NCI-H1436 (cell line): Measurements from ENCODE around the gene NF2.

Source experiments
- DNase-seq: peaks from one replicate; lab custom pipeline; 2025; lab: John Stamatoyannopoulos, UW

The NF2 gene

GRCh38 chr22:29631725-29632124 lies 28.3 kb downstream of the NF2 start:
- no peak for DNase-seq

DNA sequence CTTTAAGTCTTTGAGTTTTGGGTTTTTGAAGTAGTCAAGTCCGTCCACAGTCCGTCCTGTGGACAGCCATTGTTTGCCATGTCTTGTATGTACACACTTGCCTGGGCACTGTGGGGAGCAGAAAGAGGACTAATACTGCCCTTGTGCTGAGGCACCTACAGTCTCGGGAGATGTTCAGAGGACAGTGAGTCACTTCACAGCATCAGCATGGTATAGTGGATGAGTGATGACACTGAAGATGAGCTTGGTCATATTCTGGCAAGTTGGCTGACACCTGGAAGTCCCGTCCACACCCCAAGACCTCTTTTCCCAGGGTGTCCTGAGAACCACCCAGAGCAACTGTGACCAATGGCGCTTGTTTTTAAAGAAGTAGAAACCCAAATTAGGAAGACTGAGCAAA lies 29.2 kb downstream of the NF2 start:
- no peak for DNase-seq

- DNase-seq, result no peak
Observed at GRCh38 chr22:29633514-29634312, 30.3 kb downstream of the NF2 start.

- no peak for DNase-seq
Observed at GRCh38 chr22:29634847-29635246, 31.4 kb downstream of the NF2 start.

DNA sequence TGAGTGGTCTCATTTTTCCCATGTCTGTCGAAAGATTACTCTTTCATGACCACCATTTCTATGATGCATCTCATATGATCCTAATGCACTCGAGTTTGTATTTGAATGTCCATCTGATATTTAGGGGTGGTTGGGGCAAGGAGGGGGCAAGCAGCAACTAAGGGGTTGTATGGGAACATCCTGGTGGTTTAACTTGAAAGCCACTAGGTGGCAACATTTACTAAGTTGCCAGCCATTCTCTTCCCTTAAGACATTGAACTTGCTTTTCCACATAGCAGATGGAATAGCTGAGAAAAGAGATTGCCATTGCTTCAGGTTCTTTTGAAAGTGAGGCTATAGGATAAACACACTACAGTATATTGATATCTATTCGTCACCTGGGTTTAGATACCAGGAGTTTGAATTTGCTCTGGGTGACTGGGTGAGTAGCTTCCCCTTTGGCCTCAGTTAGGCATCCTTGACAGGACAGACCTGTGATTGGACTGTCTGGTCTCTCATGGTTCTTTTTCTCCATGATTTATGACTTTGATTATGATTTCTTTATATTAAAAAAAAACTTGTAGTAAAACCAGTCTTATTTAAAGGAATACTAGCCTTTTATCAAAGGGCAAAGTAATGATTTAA lies 32.4 kb downstream of the NF2 start:
- peak; percentile 23 for DNase-seq

DNA sequence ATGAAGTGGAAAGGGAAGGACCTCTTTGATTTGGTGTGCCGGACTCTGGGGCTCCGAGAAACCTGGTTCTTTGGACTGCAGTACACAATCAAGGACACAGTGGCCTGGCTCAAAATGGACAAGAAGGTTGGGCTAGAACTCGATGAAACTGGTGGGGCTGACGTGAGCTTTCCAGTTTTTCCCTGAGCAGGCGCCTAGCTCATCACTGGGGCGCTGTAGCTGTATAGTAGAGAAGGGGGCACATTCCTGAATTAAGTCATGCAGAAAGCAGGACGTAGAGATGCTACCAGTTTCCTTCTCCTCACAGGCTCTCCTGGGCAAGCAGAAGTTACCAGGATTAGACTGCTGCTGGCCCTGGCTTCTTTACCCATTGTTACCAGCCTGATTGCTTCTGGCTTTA lies 33.3 kb downstream of the NF2 start:
- DNase-seq, result no peak

DNA sequence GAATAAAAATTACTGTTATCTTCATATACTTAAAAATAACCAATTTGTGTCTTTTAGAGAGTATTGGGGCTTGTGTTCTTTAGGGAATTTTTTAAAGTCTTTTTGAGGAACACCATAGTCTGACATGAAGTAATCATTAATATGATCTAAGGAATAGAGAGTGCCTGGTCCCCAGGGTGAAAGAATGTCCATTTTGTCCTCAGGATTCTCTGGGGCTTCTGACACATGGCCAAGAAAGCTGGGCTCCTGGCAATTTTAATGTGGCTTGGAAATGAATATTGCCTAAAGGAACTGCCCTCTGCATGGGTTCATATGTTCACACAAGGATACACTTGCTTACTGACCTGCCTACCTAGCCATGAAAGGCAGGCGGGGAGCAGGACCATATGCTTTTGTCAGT lies 33.7 kb downstream of the NF2 start:
- DNase-seq, result no peak

- DNase-seq, result no peak
Observed at GRCh38 chr22:29638678-29639077, 35.2 kb downstream of the NF2 start.

DNA sequence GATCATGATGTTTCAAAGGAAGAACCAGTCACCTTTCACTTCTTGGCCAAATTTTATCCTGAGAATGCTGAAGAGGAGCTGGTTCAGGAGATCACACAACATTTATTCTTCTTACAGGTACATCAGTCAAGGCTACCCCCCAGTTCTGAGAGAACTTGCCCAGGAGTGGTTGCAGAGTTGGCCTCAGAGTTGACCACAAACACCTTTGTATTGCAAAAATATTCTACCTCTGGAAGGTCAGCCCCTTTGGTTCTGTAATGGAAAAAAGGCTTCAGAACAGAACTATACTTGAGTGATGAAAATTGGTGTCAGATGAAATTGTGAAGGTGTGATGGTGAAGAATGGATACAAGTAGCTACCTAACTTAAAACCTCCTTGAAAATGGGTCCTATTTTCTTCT lies 35.7 kb downstream of the NF2 start:
- no peak for DNase-seq

GRCh38 chr22:29641042-29641699 lies 37.7 kb downstream of the NF2 start:
- no peak for DNase-seq

GRCh38 chr22:29641700-29642330 lies 38.4 kb downstream of the NF2 start:
- DNase-seq, result no peak

- no peak for DNase-seq
Observed at GRCh38 chr22:29642694-29643093, 39.3 kb downstream of the NF2 start.

GRCh38 chr22:29647954-29648737 lies 44.7 kb downstream of the NF2 start:
- no peak for DNase-seq

- DNase-seq, result no peak
Observed at GRCh38 chr22:29650370-29650769, 46.9 kb downstream of the NF2 start.

- DNase-seq, result no peak
Observed at GRCh38 chr22:29651652-29652051, 48.2 kb downstream of the NF2 start.

DNA sequence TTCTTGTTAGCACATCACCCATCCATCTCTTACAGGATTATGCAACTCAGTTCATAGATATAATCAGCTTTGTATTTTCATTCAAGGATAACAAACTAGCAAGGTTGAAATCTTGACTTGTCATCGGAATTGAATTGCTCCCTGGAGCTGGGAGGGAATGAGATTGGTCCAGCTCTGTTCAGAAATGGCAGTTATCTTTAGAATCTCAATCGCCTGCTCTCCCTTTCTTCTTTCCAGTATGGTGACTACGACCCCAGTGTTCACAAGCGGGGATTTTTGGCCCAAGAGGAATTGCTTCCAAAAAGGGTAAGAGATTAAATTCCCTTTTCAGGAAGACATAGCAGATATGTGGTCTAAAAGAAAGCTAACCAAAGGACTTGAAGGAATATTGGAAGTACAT lies 51.0 kb downstream of the NF2 start:
- DNase-seq, result no peak

GRCh38 chr22:29654882-29655281 lies 51.4 kb downstream of the NF2 start:
- no peak for DNase-seq

- DNase-seq, result no peak
Observed at GRCh38 chr22:29658176-29658575, 54.7 kb downstream of the NF2 start.

GRCh38 chr22:29660021-29660420 lies 56.6 kb downstream of the NF2 start:
- DNase-seq, result no peak

- DNase-seq, result no peak
Observed at GRCh38 chr22:29661336-29661735, 57.9 kb downstream of the NF2 start.

DNA sequence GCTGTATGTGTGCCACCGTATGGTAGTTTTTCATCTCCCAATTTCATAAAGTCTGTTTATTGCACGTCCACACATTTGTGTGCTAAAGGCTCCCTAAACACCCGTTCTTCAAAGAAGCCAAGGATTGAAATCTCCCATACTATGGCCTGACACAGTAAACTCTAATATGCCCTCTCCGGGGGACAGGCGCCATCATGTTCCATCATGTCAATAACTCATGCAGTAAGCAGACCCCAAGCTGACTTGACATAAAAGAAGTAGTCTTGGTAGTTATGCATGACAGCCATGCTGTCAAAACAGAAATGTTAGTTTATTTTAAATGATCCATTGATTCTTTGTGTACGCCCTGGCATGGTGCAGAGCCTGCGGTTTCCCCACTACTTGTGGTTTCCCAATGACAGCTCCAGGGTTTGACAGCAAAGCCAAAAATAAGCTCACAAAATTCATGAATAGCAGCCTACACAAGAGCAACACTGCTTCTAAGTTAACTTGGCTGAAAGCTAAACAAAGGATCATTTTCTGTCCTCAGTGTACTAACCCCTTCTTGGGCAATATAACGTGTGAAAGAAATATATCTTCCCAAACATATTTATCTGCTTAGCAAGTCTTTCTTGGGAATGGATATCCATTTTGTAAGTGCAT lies 59.9 kb downstream of the NF2 start:
- DNase-seq, result no peak

- DNase-seq, result no peak
Observed at GRCh38 chr22:29665486-29665885, 62.1 kb downstream of the NF2 start.
